Measurements from ENCODE around the gene EVPLL.
"Not testable (repeated sequence)": the region's sequence is repeated elsewhere in the genome, so short reads cannot be mapped to it uniquely, and the experiment has no call there.

GRCh38 chr17:18425593-18425992 lies 48.0 kb downstream of the EVPLL start:
- TF ChIP-seq CTCF, POLR2A, POLR2AphosphoS5, EP300 (IDR thresholded peaks at IDR 0.05): not testable (repeated sequence)

Data from sigmoid colon (tissue), 4 donors.